GM12873 (cell line): Measurements from ENCODE around the gene ESRP2.

Experiments
- CTCF ChIP-seq: IDR thresholded peaks from 2 replicates; pipeline ENCODE4 v1.5.1; 2012; ENCODE audit warnings: low read depth, mild to moderate bottlenecking, moderate library complexity, low read length, control low read depth; ENCODE audit not compliant: insufficient read depth; ENCODE audit errors: missing control alignments

ESRP2 gene

GRCh38 chr16:68223072-68223471 lies 12.9 kb downstream of the ESRP2 start:
- no peak for TF ChIP-seq CTCF

- TF ChIP-seq CTCF, result no peak
Observed at GRCh38 chr16:68219725-68220351, 16.1 kb downstream of the ESRP2 start.

GRCh38 chr16:68217506-68217905 lies 18.4 kb downstream of the ESRP2 start:
- TF ChIP-seq CTCF, result no peak

GRCh38 chr16:68216240-68216639 lies 19.7 kb downstream of the ESRP2 start:
- no peak for TF ChIP-seq CTCF

- TF ChIP-seq CTCF, result no peak
Observed at GRCh38 chr16:68215302-68215701, 20.6 kb downstream of the ESRP2 start.

GRCh38 chr16:68214726-68215125 lies 21.2 kb downstream of the ESRP2 start:
- TF ChIP-seq CTCF, result no peak

- no peak for TF ChIP-seq CTCF
Observed at GRCh38 chr16:68206245-68206644, 29.7 kb downstream of the ESRP2 start.
